IgD-negative memory B cell (primary cell): Measurements from ENCODE around the gene DDX4. TPM values are rescaled to one million over a fixed set of nuclear protein-coding genes. Genes with fewer than 3 reads are reported as not detected.
A peak's percentile ranks its signal among the peaks of the same experiment; 100 is the strongest.
"Not testable (repeated sequence)": the region's sequence is repeated elsewhere in the genome, so short reads cannot be mapped to it uniquely, and the experiment has no call there.

Experiments
- H3K27ac Mint-ChIP-seq, 3 donors: one replicate each; pipeline ENCODE4 v1.8.0; 2020 to 2022; ENCODE audit warnings: mild to moderate bottlenecking in 3 of 3, mixed read lengths in 3 of 3, moderate library complexity in 1 of 3
- H3K27me3 Mint-ChIP-seq: one replicate; pipeline ENCODE4 v1.8.0; 2021; ENCODE audit warnings: mixed read lengths
- H3K36me3 Mint-ChIP-seq: one replicate; pipeline ENCODE4 v1.8.0; 2020; ENCODE audit warnings: mild to moderate bottlenecking, mixed read lengths
- H3K4me1 Mint-ChIP-seq, 3 donors: one replicate each; pipeline ENCODE4 v1.8.0; 2020 to 2022; ENCODE audit warnings: mixed read lengths in 3 of 3, mild to moderate bottlenecking in 1 of 3
- H3K4me3 Mint-ChIP-seq, 4 donors: one replicate each; pipeline ENCODE4 v1.8.0; 2020 to 2022; ENCODE audit warnings: mild to moderate bottlenecking in 4 of 4, mixed read lengths in 4 of 4, moderate library complexity in 3 of 4
- H3K9me3 Mint-ChIP-seq, 3 donors: one replicate each; pipeline ENCODE4 v1.8.0; 2020 to 2021; ENCODE audit warnings: mixed read lengths in 3 of 3, mild to moderate bottlenecking in 1 of 3
- polyA plus RNA-seq: library from polyadenylated mRNA; unstranded; fragments of 300-500 nt; fragmentation: Illumina TruSeq; gene quantifications from one replicate; pipeline ENCODE4 v1.2.3, GENCODE V29; 2021

DDX4 gene
- polyA plus RNA-seq, 1 donor from 2014 or later = not detected

DNA sequence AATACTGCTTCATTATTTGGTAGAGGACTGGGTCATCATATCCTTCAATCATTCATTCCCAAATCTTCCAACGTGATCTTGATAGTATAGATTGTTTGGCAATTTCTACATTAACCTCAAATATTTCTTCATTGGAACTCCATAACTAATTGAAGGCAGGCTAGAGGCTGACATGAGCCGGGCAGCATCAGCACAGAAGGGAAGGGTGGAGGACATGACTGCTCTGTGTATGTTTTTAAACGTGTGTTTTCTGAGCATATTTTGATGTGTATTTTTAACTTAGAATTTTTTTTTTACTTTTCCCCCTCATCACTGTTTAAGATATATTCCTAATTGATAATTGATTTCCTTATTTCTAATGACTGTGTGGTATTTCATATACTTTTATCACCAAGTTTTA is 12.6 kb downstream of the DDX4 start:
- peaks cover 2% of the 10 kb centered on the region for H3K27me3 Mint-ChIP-seq
- H3K4me3 Mint-ChIP-seq = peak overlapping the region in 1 of 4 donors; percentile 5
- H3K9me3 Mint-ChIP-seq = no peaks in the 10 kb centered on the region
- H3K4me1 Mint-ChIP-seq = no peaks in the 10 kb centered on the region
- no peaks in the 10 kb centered on the region for H3K36me3 Mint-ChIP-seq
- H3K27ac Mint-ChIP-seq = no peak overlapping the region

DNA sequence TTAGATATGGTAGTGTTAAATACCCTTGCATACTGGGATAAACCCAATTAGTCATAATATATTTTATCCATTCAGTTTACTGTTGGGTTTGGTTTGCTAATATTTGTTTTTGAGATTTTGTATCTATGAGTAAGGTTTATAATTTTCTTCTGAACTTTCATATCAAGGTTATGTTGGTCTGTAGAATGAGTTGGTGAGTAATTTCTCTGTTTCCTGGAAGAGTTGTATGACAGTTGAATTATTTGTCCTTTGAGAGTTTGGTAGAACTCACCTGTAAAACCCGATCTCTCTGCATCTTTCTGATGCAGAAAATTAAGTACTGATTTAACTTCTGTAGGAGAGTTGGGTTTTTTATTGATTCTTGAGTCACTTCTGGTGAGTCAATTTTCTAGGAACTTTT is 20.4 kb downstream of the DDX4 start:
- Mint-ChIP-seq H3K27ac (no peak overlapping the region), H3K36me3 (no peaks in the 10 kb centered on the region), H3K4me3 (no peak overlapping the region), H3K4me1 (no peaks in the 10 kb centered on the region), H3K9me3 (no peaks in the 10 kb centered on the region), H3K27me3 (peaks cover 10% of the 10 kb centered on the region)

DNA sequence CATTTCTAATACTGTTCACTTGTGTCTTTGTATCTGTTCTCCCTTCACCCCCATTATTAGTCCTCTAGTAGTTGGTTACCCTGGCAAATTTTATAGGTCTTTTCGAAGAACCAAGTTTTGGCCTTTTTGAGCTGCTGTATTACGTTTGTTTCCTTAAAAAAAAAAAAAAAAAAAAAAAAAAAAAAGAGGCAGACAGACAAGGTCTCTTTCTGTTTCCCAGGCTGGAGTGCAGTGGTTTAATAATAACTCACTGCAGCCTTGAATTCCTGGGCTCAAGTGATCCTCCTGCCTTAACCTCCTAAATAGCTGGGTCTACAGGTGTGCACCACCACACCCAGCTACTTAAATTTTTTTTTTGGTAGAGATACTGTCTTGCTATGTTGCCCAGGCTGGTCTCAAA is 20.9 kb downstream of the DDX4 start:
- H3K27me3 Mint-ChIP-seq = peaks cover 10% of the 10 kb centered on the region
- no peaks in the 10 kb centered on the region for H3K36me3 Mint-ChIP-seq
- H3K4me3 Mint-ChIP-seq = no peak overlapping the region
- H3K27ac Mint-ChIP-seq = no peak overlapping the region
- H3K9me3 Mint-ChIP-seq = no peaks in the 10 kb centered on the region
- H3K4me1 Mint-ChIP-seq = no peaks in the 10 kb centered on the region

DNA sequence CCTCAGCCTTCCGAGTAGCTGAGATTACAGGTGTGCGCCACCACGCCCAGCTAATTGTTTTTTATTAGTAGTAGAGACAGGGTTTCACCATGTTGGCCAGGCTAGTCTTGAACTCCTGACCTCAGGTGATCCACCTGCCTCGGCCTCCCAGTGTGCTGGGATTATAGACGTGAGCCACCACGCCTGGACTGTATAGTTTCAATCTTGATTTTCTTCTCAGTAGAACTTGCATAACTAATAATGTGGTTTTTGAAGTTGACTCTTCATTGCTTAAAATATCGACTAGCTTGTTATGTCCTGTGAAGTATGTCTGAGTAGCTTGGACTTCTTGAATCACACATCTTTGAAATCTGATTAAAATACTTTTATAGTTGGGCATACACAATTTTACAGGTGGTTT is 23.9 kb downstream of the DDX4 start:
- H3K4me3 Mint-ChIP-seq, H3K4me1 Mint-ChIP-seq, H3K36me3 Mint-ChIP-seq, H3K27ac Mint-ChIP-seq, H3K9me3 Mint-ChIP-seq: not testable (repeated sequence)
- H3K27me3 Mint-ChIP-seq = peaks cover 11% of the 10 kb centered on the region

DNA sequence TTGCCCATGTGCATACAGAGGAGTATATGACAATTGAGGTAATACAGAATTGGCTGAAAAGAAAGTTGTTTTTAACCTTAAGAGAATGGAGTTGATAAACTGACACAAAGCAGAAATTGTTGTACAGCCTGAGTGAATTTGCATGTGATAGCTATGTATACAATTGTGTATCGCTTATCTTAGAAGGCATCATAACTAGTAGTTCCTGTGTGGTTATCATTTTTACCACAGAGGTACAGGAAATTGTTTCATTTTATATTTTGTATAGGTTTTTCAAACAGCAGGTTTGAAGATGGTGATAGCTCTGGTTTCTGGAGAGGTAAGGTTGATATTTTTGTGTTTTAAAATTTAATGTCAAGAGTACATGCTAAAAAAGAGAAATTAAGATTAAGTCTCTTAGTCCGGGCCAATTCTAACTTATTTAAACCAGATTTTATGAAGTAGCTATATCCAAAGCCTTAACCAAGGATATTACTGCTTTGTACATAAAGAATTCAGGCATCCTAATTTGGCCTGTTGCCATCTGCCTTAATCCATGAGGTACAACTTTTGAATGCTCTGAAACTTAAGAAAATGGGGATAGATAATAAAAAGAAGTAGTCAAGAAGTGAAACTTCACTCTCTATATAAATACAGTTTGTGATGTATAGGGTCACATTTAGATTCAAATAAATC is 26.0 kb downstream of the DDX4 start:
- no peak overlapping the region for H3K4me3 Mint-ChIP-seq
- no peaks in the 10 kb centered on the region for H3K9me3 Mint-ChIP-seq
- peaks cover 9% of the 10 kb centered on the region for H3K27me3 Mint-ChIP-seq
- H3K36me3 Mint-ChIP-seq = no peaks in the 10 kb centered on the region
- no peak overlapping the region for H3K27ac Mint-ChIP-seq
- peaks cover 0 to 2% (median 0%) of the 10 kb centered on the region in 3 donors for H3K4me1 Mint-ChIP-seq

DNA sequence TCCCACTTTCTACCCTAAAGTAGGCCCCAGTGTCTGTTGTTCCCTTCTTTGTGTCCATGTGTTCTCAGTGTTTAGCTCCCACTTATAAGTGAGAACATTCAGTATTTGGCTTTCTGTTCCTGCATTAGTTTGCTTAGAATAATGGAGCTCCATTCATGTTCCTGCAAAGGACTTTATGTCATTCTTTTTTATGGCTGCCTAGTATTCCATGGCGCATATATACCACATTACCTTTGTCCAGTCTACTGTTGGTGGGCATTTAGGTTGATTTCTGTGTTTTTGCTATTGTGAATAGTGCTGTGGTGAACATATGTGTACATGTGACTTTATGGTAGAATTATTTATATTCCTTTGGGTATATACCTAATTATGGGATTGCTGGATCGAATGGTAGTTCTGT is 30.4 kb downstream of the DDX4 start:
- Mint-ChIP-seq H3K4me1 (peaks cover 0 to 2% (median 0%) of the 10 kb centered on the region in 3 donors), H3K27ac (no peak overlapping the region), H3K4me3 (no peak overlapping the region), H3K36me3 (peaks cover 4% of the 10 kb centered on the region), H3K9me3 (peaks cover 0 to 2% (median 0%) of the 10 kb centered on the region in 3 donors), H3K27me3 (peaks cover 2% of the 10 kb centered on the region)

DNA sequence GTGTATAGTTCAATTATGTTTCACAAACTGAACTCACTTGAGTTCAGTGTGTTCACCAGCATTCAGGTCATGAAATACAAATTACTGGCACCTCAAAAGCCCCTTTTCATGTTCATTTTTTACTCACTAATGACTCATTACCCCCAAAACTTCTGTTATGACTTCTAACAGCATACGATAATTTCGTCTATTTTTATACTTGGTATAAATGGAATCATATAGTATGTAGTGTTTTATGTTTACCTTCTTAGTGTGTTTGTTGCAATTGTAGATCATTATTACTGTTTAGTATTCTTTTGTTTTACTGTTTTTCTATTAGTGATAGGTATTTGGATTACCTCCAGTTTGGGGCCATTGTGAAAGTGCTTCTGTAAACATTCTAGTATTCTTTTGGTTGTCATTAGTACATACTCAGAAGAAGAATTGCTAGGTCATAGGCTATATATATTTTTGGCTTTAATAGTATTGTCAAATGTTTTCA is 33.4 kb downstream of the DDX4 start:
- Mint-ChIP-seq H3K4me1 (no peaks in the 10 kb centered on the region), H3K36me3 (peaks cover 4% of the 10 kb centered on the region), H3K9me3 (peaks cover 0 to 2% (median 0%) of the 10 kb centered on the region in 3 donors), H3K27ac (no peak overlapping the region), H3K4me3 (no peak overlapping the region), H3K27me3 (peaks cover under 1% of the 10 kb centered on the region)

DNA sequence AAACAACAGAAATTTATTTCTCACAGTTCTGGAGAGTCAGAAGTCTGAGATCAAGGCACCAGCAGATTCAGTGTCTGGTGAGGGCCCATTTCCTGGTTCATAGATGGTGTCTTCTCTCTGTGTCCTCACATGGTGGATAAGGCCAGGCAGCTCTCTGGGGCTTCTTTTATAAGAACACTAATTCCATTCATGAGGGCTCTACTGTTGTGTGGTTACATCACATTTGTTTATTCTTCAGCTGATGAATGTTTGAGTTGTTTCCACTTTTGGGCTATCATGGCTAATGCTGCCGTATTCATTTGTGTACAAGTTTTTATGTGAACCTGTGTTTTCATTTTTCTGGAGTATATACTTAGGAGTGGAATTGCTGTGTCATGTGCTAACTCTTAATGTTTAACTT is 35.2 kb downstream of the DDX4 start:
- Mint-ChIP-seq H3K9me3 (peaks cover 0 to 2% (median 0%) of the 10 kb centered on the region in 3 donors), H3K27me3 (peaks cover 2% of the 10 kb centered on the region), H3K4me3 (no peak overlapping the region), H3K4me1 (no peaks in the 10 kb centered on the region), H3K27ac (no peak overlapping the region), H3K36me3 (peaks cover 5% of the 10 kb centered on the region)

DNA sequence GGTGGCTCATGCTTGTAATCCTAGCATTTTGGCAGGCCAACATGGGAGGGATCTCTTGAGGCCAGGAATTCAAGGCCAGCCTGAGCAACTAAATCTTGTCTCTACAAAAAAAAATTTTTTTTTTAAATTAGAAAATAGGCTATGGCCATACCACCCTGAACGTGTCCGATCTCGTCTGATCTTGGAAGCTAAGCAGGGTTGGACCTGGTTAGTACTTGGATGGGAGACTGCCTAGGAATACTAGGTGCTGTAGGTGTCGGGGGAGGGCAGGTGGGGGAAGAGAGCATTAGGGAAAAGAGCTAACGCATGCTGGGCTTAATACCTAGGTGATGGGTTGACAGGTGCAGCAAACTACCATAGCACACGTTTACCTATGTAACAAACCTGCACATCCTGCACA is 39.5 kb downstream of the DDX4 start:
- Mint-ChIP-seq H3K9me3 (no peaks in the 10 kb centered on the region), H3K36me3 (peaks cover 2% of the 10 kb centered on the region), H3K4me3 (no peak overlapping the region), H3K27me3 (peaks cover 5% of the 10 kb centered on the region), H3K4me1 (no peaks in the 10 kb centered on the region), H3K27ac (no peak overlapping the region)

DNA sequence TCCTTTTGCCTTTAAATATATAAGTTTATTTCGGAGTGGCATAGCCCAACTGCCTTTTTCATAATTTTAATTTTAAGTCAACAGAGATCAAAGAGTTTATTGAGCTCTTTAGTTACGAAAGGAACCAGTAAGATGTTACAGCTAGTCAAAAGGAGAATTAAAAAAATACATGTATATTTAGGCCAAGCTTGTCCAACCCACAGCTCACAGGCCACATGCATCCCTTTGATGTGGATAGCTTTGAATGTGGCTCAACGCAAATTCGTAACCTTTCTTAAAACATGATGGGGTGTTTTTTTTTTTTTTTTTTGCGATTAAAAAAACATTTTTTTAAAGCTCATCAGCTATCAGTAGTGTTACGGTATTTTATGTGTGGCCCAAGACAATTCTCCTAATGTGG is 63.1 kb downstream of the DDX4 start:
- Mint-ChIP-seq H3K36me3 (no peaks in the 10 kb centered on the region), H3K27ac (no peak overlapping the region), H3K4me1 (no peaks in the 10 kb centered on the region), H3K4me3 (no peak overlapping the region), H3K27me3 (no peaks in the 10 kb centered on the region), H3K9me3 (no peaks in the 10 kb centered on the region)

DNA sequence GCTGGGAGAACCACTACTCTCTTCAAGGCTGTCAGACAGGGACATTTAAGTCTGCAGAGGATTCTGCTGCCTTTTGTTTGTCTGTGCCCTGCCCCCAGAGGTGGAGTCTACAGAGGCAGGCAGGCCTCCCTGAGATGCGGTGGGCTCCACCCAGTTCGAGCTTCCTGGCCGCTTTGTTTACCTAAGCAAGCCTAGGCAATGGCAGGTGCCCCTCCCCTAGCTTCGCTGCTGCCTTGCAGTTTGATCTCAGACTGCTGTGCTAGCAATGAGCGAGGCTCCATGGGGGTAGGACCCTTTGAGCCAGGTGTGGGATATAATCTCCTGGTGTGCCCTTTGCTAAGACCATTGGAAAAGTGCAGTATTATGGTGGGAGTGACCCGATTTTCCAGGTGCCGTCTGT is 71.0 kb downstream of the DDX4 start:
- not testable (repeated sequence) for H3K36me3 Mint-ChIP-seq, H3K9me3 Mint-ChIP-seq, H3K27ac Mint-ChIP-seq, H3K27me3 Mint-ChIP-seq, H3K4me1 Mint-ChIP-seq
- H3K4me3 Mint-ChIP-seq = peak overlapping the region in 1 of 4 donors; percentile 33

DNA sequence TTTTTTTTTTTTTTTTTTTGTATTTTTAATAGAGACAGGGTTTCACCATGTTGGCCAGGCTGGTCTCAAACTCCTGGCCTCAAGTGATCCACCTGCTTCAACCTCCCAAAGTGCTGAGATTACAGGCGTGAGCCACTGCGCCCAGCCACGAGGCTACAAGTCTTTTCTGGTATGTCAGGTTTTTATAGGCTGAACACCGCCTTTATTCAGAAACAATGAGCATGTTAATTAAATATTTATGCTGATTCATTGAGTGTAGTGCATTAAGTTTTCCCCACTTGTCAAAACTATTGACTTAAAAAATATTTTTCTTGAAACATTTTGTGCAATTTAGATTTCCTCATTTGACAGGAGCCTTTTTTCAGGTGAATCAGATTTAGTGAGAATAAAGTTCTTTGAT is 78.1 kb downstream of the DDX4 start:
- H3K27me3 Mint-ChIP-seq, H3K4me3 Mint-ChIP-seq, H3K36me3 Mint-ChIP-seq, H3K4me1 Mint-ChIP-seq, H3K9me3 Mint-ChIP-seq, H3K27ac Mint-ChIP-seq: not testable (repeated sequence)

DNA sequence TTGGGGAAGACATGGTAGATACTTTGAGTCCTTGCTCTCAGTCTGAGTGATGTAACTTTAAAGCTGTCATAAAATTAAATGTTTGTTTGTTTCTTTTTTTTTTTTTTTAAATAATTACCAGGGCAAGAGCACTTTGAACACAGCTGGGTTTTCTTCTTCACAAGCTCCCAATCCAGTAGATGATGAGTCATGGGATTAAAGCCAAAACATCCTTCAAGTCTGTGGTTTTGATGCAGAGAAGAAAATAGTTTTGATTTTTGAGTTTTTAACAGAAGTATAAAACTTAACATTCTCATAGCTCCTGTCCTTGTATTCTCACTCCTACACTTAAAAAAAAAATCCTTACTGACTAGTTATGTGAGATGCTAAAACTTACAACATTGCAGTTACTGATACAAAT is 78.5 kb downstream of the DDX4 start:
- no peaks in the 10 kb centered on the region for H3K4me1 Mint-ChIP-seq
- no peak overlapping the region for H3K4me3 Mint-ChIP-seq
- peaks cover 12% of the 10 kb centered on the region for H3K27me3 Mint-ChIP-seq
- peaks cover 2% of the 10 kb centered on the region for H3K36me3 Mint-ChIP-seq
- no peak overlapping the region for H3K27ac Mint-ChIP-seq
- H3K9me3 Mint-ChIP-seq = no peaks in the 10 kb centered on the region

DNA sequence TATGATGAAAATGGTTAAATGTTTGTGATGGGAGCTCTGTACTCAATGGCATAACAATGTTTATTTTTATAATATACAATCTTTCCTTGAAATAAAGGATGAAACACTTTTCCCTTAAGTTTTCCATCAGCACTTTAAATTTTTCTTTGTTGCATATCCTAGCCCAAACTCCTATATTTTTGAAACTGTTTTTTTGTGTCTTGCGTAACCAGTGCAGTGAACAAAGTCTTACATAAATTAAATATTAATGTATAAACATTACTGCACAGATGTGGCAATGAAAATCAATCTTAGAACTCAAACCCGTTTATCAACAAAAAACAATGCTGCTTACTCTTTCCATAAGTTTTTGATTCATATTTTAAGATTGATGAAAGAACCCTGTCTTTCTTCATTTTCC is 79.2 kb downstream of the DDX4 start:
- Mint-ChIP-seq H3K27me3 (peaks cover 16% of the 10 kb centered on the region), H3K36me3 (peaks cover 2% of the 10 kb centered on the region), H3K9me3 (no peaks in the 10 kb centered on the region), H3K4me1 (peaks cover 0 to 1% (median 0%) of the 10 kb centered on the region in 3 donors), H3K4me3 (no peak overlapping the region), H3K27ac (no peak overlapping the region)

DNA sequence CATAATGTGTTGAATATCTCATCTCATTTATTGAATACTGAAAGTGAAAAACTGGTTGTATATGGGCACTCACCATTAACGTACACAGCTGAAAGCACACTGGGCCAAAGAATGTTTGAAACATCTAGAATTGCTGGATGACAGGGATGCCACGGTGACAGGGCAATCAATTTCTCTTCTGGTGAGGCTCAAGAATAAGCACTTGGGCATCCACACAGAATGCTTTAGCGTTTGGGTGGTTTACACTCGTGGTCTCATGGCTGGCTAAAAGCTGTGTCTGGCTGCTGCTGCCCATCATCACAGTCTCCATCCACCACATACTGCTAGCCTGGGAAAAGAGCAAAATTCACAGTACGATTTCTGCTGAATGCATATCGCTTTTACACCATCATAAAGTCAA is 82.6 kb downstream of the DDX4 start:
- H3K4me1 Mint-ChIP-seq = peaks cover 0 to 4% (median 0%) of the 10 kb centered on the region in 3 donors
- H3K4me3 Mint-ChIP-seq = no peak overlapping the region
- peaks cover 31% of the 10 kb centered on the region for H3K27me3 Mint-ChIP-seq

DNA sequence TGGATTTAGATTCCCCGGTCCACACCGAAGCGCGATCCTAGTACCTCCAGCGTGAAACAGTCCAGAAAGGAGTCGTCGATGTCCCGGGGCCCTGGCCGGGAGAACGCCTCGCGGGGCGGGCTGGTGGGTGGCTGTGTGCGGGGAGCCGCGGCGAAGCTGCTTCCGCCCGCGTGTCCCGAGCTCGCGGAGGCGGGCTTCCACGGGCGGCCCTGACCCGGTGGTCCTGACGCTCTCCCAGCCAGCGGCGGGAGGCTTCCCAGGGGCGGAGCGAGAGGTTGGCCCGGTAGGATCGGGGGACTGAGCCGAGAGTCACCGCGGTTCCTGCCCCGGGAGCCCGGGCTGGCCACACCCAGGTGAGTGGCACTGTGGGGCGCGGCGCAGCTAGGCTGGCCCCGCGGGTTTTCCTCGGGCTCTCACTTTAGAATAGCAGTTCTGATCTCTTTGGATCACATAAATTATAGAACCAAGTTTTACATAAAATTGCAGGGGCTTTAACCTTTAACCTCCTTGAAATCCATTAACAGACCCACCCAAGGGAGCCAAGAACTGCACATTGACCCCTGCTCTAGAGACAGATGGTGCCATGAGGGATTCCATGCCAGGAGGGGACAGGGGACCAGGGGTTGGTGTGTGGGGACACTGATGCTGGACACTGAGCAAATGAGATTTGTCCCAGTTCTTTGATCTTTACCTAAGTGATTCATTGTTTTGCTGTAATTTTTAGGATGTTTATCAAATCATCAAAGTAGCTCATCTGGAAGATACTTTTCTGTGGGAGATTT is 84.1 kb downstream of the DDX4 start:
- Mint-ChIP-seq H3K9me3 (peaks cover 0 to 4% (median 0%) of the 10 kb centered on the region in 3 donors), H3K36me3 (no peaks in the 10 kb centered on the region), H3K27ac (no peak overlapping the region), H3K4me3 (peak overlapping the region in 1 of 4 donors; percentile 39), H3K27me3 (peaks cover 31% of the 10 kb centered on the region), H3K4me1 (peaks cover 0 to 4% (median 0%) of the 10 kb centered on the region in 3 donors)

More for the DNA sequence above, 82.6 kb downstream of the DDX4 start:
- Mint-ChIP-seq H3K36me3 (no peaks in the 10 kb centered on the region), H3K27ac (no peak overlapping the region), H3K9me3 (peaks cover 0 to 4% (median 0%) of the 10 kb centered on the region in 3 donors)
